HepG2 (cell line): Measurements from ENCODE around the gene ANXA9. TPM values are rescaled to one million over a fixed set of nuclear protein-coding genes. Genes with fewer than 3 reads are reported as not detected.

Experiments used
- ATAC-seq: fragments of 200-7000 bp; cut with Tn5 transposase; 3 replicates; pipeline ENCODE4 v1.9.1; 2020; ENCODE audit warnings: mild to moderate bottlenecking, moderate library complexity
- Bru-seq: library from RNA; stranded (reverse); fragments of 400-500 nt; gene quantifications from one replicate; lab custom pipeline; 2021; lab: Mats Ljungman, UMichigan
- BruChase-seq, 2 experiments: library from RNA; stranded (reverse); fragments of 400-500 nt; gene quantifications; one replicate each; lab custom pipeline; 2021; lab: Mats Ljungman, UMichigan
- BruUV-seq: library from RNA; stranded (reverse); fragments of 400-500 nt; replicated peaks from 2 replicates; lab custom pipeline; 2021; lab: Mats Ljungman, UMichigan
- CTCF ChIA-PET: fragments of 300-600 bp; formaldehyde crosslinking; extraction: SDS; loops from one replicate; lab custom pipeline; 2021; ENCODE audit warnings: low total read pairs, inconsistent platforms, low intra/inter-chr PET ratio; lab: Yijun Ruan, JAX
- POLR2A ChIA-PET: fragments of 350-600 bp; sonication (Branson Sonifier 250); formaldehyde crosslinking; loops from one replicate; lab custom pipeline; 2020; ENCODE audit warnings: antibody characterized with exemption, inconsistent platforms; lab: Yijun Ruan, JAX
- DNase-seq: peaks from one replicate; pipeline ENCODE4 v3.0.0-alpha.2; 2015; ENCODE audit warnings: low spot score
- FAIRE-seq: peaks from 3 replicates; lab custom pipeline; 2011; peaks lifted over from hg19 to GRCh38; lab: Jason Lieb, UNC
- H2AFZ ChIP-seq: one replicate; pipeline ENCODE4 v1.6.1; 2011; ENCODE audit warnings: low read length, inconsistent platforms
- H3K27ac ChIP-seq: fragments of 300-600 bp; 3 replicates; pipeline ENCODE4 v1.8.0; 2011; ENCODE audit warnings: mixed run types, mild to moderate bottlenecking, mixed read lengths, low read length, inconsistent platforms; ENCODE audit not compliant: insufficient read depth; ENCODE audit errors: extremely low read length
- H3K27me3 ChIP-seq, 2 experiments: fragments of 200-600 bp in 1 of 2; 2 replicates in 1 of 2; 3 replicates in 1 of 2; pipeline versions ENCODE4 v1.6.0 to v1.8.0; 2011; ENCODE audit warnings: low read length in 2 of 2, mild to moderate bottlenecking in 2 of 2, moderate library complexity in 2 of 2, inconsistent platforms in 1 of 2; ENCODE audit not compliant: insufficient read depth in 2 of 2, control insufficient read depth in 1 of 2
- H3K36me3 ChIP-seq, 2 experiments: fragments of 200-600 bp in 1 of 2; replicated peaks in 1 of 2; 2 replicates in 1 of 2; 3 replicates in 1 of 2; pipeline versions ENCODE4 v1.5.1 to v1.8.0; 2011; ENCODE audit warnings: low read length in 2 of 2, inconsistent platforms in 1 of 2; ENCODE audit not compliant: insufficient read depth in 2 of 2, control insufficient read depth in 1 of 2
- H3K4me1 ChIP-seq: 2 replicates; pipeline ENCODE4 v1.5.1; 2012; ENCODE audit warnings: low read length, inconsistent platforms; ENCODE audit not compliant: insufficient read depth
- H3K4me2 ChIP-seq: 2 replicates; pipeline ENCODE4 v1.6.0; 2011; ENCODE audit warnings: low read depth, low read length, inconsistent platforms
- H3K4me3 ChIP-seq, 3 experiments: fragments of 200-600 bp in 1 of 3; sonication (generic), shearing (Covaris generic) in 1 of 3; replicated peaks in 1 of 3; 2 replicates each; pipeline ENCODE4 v1.5.1; 2011 to 2016; ENCODE audit warnings: low read length in 3 of 3, inconsistent platforms in 2 of 3, low read depth in 2 of 3, mild to moderate bottlenecking in 2 of 3, control low read depth in 1 of 3, mixed read lengths in 1 of 3; ENCODE audit not compliant: insufficient read depth in 1 of 3
- H3K79me2 ChIP-seq: one replicate; pipeline ENCODE4 v1.6.1; 2011; ENCODE audit warnings: low read length, inconsistent platforms; ENCODE audit not compliant: insufficient read depth
- H3K9ac ChIP-seq: 2 replicates; pipeline ENCODE4 v1.6.0; 2011; ENCODE audit warnings: mild to moderate bottlenecking, low read depth, low read length, inconsistent platforms; ENCODE audit not compliant: insufficient read depth
- H3K9me3 ChIP-seq: 2 replicates; pipeline ENCODE4 v1.5.1; 2012; ENCODE audit warnings: mild to moderate bottlenecking, low read length
- H4K20me1 ChIP-seq: 2 replicates; pipeline ENCODE4 v1.6.0; 2011; ENCODE audit warnings: inconsistent platforms, mild to moderate bottlenecking, low read length, moderate library complexity; ENCODE audit not compliant: insufficient read depth
- GMEB1 ChIP-seq: sonication (generic); formaldehyde crosslinking; IDR thresholded peaks from 2 replicates; pipeline ENCODE4 v1.5.1; 2020; ENCODE audit warnings: missing genetic modification reagents, mild to moderate bottlenecking, borderline replicate concordance
- MAZ ChIP-seq, 2 experiments: sonication (generic) in 1 of 2; formaldehyde crosslinking in 1 of 2; IDR thresholded peaks; 2 replicates each; pipeline versions ENCODE4 v1.5.0 to v1.6.1; 2012 to 2020; ENCODE audit warnings: low read depth in 2 of 2, mild to moderate bottlenecking in 2 of 2, borderline replicate concordance in 1 of 2, improper control_type of control experiment in 1 of 2, low read length in 1 of 2, missing genetic modification reagents in 1 of 2, moderate library complexity in 1 of 2
- PHF8 ChIP-seq: sonication (generic); formaldehyde crosslinking; IDR thresholded peaks from 2 replicates; pipeline ENCODE4 v1.5.0; 2020; ENCODE audit warnings: missing genetic modification reagents
- ZNF276 ChIP-seq: sonication (generic); formaldehyde crosslinking; IDR thresholded peaks from 2 replicates; pipeline ENCODE4 v1.4.0; 2020; ENCODE audit warnings: mild to moderate bottlenecking, low read depth, missing genetic modification reagents
- ZNF431 ChIP-seq: sonication (generic); formaldehyde crosslinking; IDR thresholded peaks from 2 replicates; pipeline ENCODE4 v1.9.0; 2022; ENCODE audit warnings: missing genetic modification reagents, low read depth, mild to moderate bottlenecking, borderline replicate concordance
- WGBS: methylation state at CpG from one replicate; pipeline ENCODE4 v1.1.6; 2017; ENCODE audit warnings: low lambda C conversion rate; 5-methylcytosine and 5-hydroxymethylcytosine counted together
- in situ Hi-C: cut with HindIII; loops from 2 replicates; pipeline ENCODE4 v1.10.0; 2017; ENCODE audit warnings: low pct_unique_long_range_greater_than_20kb; ENCODE audit not compliant: extremely low pct_ligation_motif_present
- intact Hi-C: fragments of 100-400 bp; cut with micrococcal nuclease; formaldehyde crosslinking; loops from one replicate; pipeline ENCODE4 v1.10.0; 2022; ENCODE audit not compliant: unreplicated experiment
- long read RNA-seq, 2 experiments: library from RNA in 1 of 2; library from polyadenylated mRNA in 1 of 2; stranded (forward) in 1 of 2; unstranded in 1 of 2; transcript quantifications; one replicate each; pipeline ENCODE4 v2.0.0, GENCODE V29; 2019 to 2022
- polyA minus RNA-seq, 3 experiments: library from RNA; depleted of rRNA, polyadenylated mRNA; stranded (reverse); fragments of >200 nt; gene quantifications; 2 replicates each; pipeline ENCODE4 v1.2.3, GENCODE V29; 2011; ENCODE audit warnings: low replicate concordance in 1 of 3
- polyA plus RNA-seq, 8 experiments: library from polyadenylated mRNA; depleted of rRNA in 3 of 8; stranded (reverse) in 7 of 8; unstranded in 1 of 8; fragments of >200 nt; fragmentation: Illumina TruSeq in 4 of 8; extraction: Trizol in 4 of 8; gene quantifications; 2 replicates each; pipeline versions ENCODE4 v1.2.1 to v1.2.3, GENCODE V29; 2011 to 2016; ENCODE audit warnings: low read depth in 4 of 8, missing spikeins in 1 of 8, mixed read lengths in 1 of 8; ENCODE audit not compliant: insufficient read depth in 1 of 8
- total RNA-seq, 5 experiments: library from RNA; depleted of rRNA; stranded (reverse); fragments of >200 nt; fragmentation: Illumina TruSeq; extraction: Trizol; gene quantifications; 2 replicates each; pipeline ENCODE4 v1.2.3, GENCODE V29; 2016; ENCODE audit warnings: low read depth in 1 of 5
- TF ChIP-seq, protein P1 (sequence below), 2 experiments: fragments of 450-650 bp in 1 of 2; sonication (generic) in 1 of 2; formaldehyde crosslinking; IDR thresholded peaks; 2 replicates each; pipeline versions ENCODE4 v1.5.0 to v1.8.0; 2020 to 2022; ENCODE audit warnings: mild to moderate bottlenecking in 1 of 2, missing genetic modification reagents in 1 of 2

ANXA9 gene, protein sequence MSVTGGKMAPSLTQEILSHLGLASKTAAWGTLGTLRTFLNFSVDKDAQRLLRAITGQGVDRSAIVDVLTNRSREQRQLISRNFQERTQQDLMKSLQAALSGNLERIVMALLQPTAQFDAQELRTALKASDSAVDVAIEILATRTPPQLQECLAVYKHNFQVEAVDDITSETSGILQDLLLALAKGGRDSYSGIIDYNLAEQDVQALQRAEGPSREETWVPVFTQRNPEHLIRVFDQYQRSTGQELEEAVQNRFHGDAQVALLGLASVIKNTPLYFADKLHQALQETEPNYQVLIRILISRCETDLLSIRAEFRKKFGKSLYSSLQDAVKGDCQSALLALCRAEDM
- 23.9 and 29.9 TPM in 2 replicates for total RNA-seq (2016; rRNA removed; fragmentation: Illumina TruSeq; extraction: Trizol)
- 23.6 and 28.6 TPM in 2 replicates for total RNA-seq (2016; cell fraction: cytosol; rRNA removed; fragmentation: Illumina TruSeq; extraction: Trizol; ENCODE audit: low read depth)
- total RNA-seq (2016; cell fraction: insoluble cytoplasmic fraction; rRNA removed; fragmentation: Illumina TruSeq; extraction: Trizol), result 24.2 and 31.1 TPM in 2 replicates
- total RNA-seq (2016; cell fraction: membrane; rRNA removed; fragmentation: Illumina TruSeq; extraction: Trizol), result 36.8 and 45.0 TPM in 2 replicates
- total RNA-seq (2016; cell fraction: nucleus; rRNA removed; fragmentation: Illumina TruSeq; extraction: Trizol), result 13.1 and 16.4 TPM in 2 replicates
- polyA plus RNA-seq (2011; rRNA removed), result 13.3 and 14.3 TPM in 2 replicates
- 13.7 and 18.5 TPM in 2 replicates for polyA plus RNA-seq (2011; cell fraction: cytosol; rRNA removed)
- 22.7 and 24.4 TPM in 2 replicates for polyA plus RNA-seq (2011; cell fraction: nucleus; rRNA removed)
- polyA plus RNA-seq (2012), result 8.0 and 10.7 TPM in 2 replicates
- 31.8 and 41.1 TPM in 2 replicates for polyA plus RNA-seq (2016; cell fraction: cytosol; fragmentation: Illumina TruSeq; extraction: Trizol; ENCODE audit: low read depth)
- 34.4 and 34.7 TPM in 2 replicates for polyA plus RNA-seq (2016; cell fraction: insoluble cytoplasmic fraction; fragmentation: Illumina TruSeq; extraction: Trizol; ENCODE audit: low read depth)
- 37.6 and 45.5 TPM in 2 replicates for polyA plus RNA-seq (2016; cell fraction: membrane; fragmentation: Illumina TruSeq; extraction: Trizol; ENCODE audit: low read depth)
- polyA plus RNA-seq (2016; cell fraction: nucleus; fragmentation: Illumina TruSeq; extraction: Trizol; ENCODE audit: insufficient read depth, low read depth), result 19.8 and 22.9 TPM in 2 replicates
- polyA minus RNA-seq (2011; rRNA and poly(A)+ RNA removed; ENCODE audit: low replicate concordance), result 6.4 and 37.2 TPM in 2 replicates
- polyA minus RNA-seq (2011; cell fraction: cytosol; rRNA and poly(A)+ RNA removed), result 11.8 and 16.0 TPM in 2 replicates
- polyA minus RNA-seq (2011; cell fraction: nucleus; rRNA and poly(A)+ RNA removed), result 13.8 and 14.7 TPM in 2 replicates
- Bru-seq, nascent RNA, result percentile 64 among the genes with signal in this experiment
- percentile 46 among the genes with signal in this experiment for BruChase-seq, experiment 1, labeled RNA remaining after a 6-hour chase
- BruChase-seq, experiment 2, labeled RNA remaining after a 2-hour chase, result percentile 51 among the genes with signal in this experiment
- long read RNA-seq, experiment 1, transcript ANXA9-201 (14 exons, 1,826 nt), result major isoform, 33 of 47 reads
- long read RNA-seq, experiment 1, partial matches to known transcripts, result 3 of 47 reads
- long read RNA-seq, experiment 1, other reads (novel, unspliced or antisense), result 11 of 47 reads
- long read RNA-seq, experiment 2, transcript ANXA9-201 (14 exons, 1,826 nt), result major isoform, 20 of 40 reads
- long read RNA-seq, experiment 2, partial matches to known transcripts, result 6 of 40 reads
- long read RNA-seq, experiment 2, other reads (novel, unspliced or antisense), result 14 of 40 reads

DNA sequence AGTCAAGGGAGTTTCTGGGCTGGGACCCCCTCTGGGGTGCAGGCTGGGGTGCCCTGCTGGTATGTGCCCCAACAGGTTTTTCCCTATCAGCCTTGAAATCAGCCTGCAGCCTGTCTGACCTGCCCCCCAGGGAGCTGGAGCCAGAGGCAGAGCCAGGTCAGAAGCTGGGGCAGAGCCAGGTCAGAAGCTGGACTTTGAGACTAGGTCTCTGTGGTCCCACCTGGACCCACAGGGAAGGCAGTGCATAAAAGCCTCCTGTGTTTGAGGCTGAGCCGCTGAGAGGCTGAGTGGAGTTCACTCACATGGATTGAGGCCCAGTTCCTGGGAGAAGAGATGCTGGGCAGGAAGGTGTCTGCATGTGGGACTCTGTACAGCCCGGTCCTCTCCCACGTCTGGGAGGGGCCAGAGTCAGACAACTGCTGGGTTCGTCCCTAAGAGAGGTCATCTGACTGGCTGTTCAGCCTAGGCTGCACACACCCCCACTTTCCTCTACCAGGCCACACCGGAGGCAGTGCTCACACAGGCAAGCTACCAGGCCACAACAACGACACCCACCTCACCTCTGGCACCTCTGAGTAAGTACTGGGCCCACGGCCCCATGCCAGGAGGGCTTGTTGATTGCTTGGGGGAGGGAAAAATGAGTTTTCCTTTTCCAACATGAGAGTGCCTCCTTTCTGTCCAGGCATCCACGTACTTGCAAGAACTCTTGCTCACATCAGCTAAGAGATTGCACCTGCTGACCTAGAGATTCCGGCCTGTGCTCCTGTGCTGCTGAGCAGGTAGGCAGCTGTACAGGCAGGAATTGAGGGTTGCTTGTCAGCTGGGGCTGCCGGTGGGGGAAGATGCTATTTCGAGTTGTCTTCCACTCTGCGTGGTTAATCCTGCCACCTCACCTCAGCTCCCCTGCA, at the start of gene ANXA9:
Gene ANXA9, plus strand, starts transcription at position 488 of the 908 bp plus-strand sequence. CDS start 814 bp downstream, outside the sequence.
- POLR2A ChIA-PET, result interaction anchor here (0.8 to 5.2 kb wide), 21 partner anchors 8 to 420 kb away, joined by 3 to 150 read pairs (median 4); partner anchors contain the start of genes C1orf56, ENSA, GOLPH3L and MCL1
- FAIRE-seq (peak; percentile 95), DNase-seq (peak; percentile 94), ATAC-seq (peak; percentile 86)
- in situ Hi-C loops (no loop called here), intact Hi-C loops (loop anchor here (1.0 kb wide), 1 partner anchor 24 kb away; the partner anchor contains the start of gene MINDY1)
- Histone ChIP-seq H3K27me3 (no peaks in the 10 kb centered on the region), H3K4me2 (peak within 1 kb of the TSS; percentile 90), H3K27ac (peak within 1 kb of the TSS; percentile 84), H3K36me3 (peaks cover 5 to 12% of the 10 kb centered on the region in 2 experiments; a peak in 2 of 5 replicates), H3K4me3 (peak within 1 kb of the TSS; percentile 46 to 64 (median 51)), H2AFZ (peak within 1 kb of the TSS; percentile 66), H3K9me3 (no peaks in the 10 kb centered on the region), H3K79me2 (peaks cover 2% of the 10 kb centered on the region), H4K20me1 (no peaks in the 10 kb centered on the region), H3K4me1 (peaks cover 76% of the 10 kb centered on the region), H3K9ac (peak within 1 kb of the TSS; percentile 69)
- 2% methylated on average over 7 of the region's 12 CpGs for WGBS
- CTCF ChIA-PET, result interaction anchor here (3.9 kb wide), 1 partner anchor 11 kb away, joined by 18 read pairs; no protein-coding TSS in a partner anchor
- BruUV-seq, result no TSS peak
- peak; percentile 37; the same call in 1 of the 2 replicates for TF ChIP-seq PHF8 (CRISPR knock-in tag)
- TF ChIP-seq ZNF276, result no peak; the same call in 1 of the 2 replicates
- no peak for TF ChIP-seq MAZ (IDR thresholded peaks at IDR 0.05; ENCODE audit: borderline replicate concordance, low read depth, low read length)
- peak; percentile 69; the same call in 1 of the 2 replicates for TF ChIP-seq MAZ (CRISPR knock-in tag; IDR thresholded peaks at IDR 0.05; ENCODE audit: low read depth)
- peak; percentile 54; the same call in 1 of the 2 replicates for TF ChIP-seq GMEB1 (CRISPR knock-in tag)
- peak; percentile 36; the same call in 1 of the 2 replicates for TF ChIP-seq ZNF431 (CRISPR knock-in tag)
- TF ChIP-seq, protein P1, sequence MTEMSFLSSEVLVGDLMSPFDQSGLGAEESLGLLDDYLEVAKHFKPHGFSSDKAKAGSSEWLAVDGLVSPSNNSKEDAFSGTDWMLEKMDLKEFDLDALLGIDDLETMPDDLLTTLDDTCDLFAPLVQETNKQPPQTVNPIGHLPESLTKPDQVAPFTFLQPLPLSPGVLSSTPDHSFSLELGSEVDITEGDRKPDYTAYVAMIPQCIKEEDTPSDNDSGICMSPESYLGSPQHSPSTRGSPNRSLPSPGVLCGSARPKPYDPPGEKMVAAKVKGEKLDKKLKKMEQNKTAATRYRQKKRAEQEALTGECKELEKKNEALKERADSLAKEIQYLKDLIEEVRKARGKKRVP (CRISPR knock-in tag; IDR thresholded peaks at IDR 0.05), result no peak
